WERI-Rb-1 (cell line): ENCODE data around the gene ENGASE.
A peak's percentile ranks its signal among the peaks of the same experiment; 100 is the strongest.

Experiments used
- DNase-seq: peaks from one replicate; pipeline ENCODE4 v3.0.0-alpha.2; 2020
- H3K27ac ChIP-seq: fragments of 250-450 bp; sonication (Bioruptor Pico); 2 replicates; pipeline ENCODE4 v1.5.1; 2020; ENCODE audit warnings: mild to moderate bottlenecking, moderate library complexity
- H3K27me3 ChIP-seq: fragments of 250-450 bp; sonication (Bioruptor Pico); 2 replicates; pipeline ENCODE4 v1.5.1; 2021; ENCODE audit warnings: mild to moderate bottlenecking, low read depth, moderate library complexity; ENCODE audit not compliant: insufficient read depth, severe bottlenecking
- H3K36me3 ChIP-seq: fragments of 250-450 bp; sonication (Bioruptor Pico); 2 replicates; pipeline ENCODE4 v1.5.1; 2020; ENCODE audit warnings: mild to moderate bottlenecking, moderate library complexity
- H3K4me3 ChIP-seq: 2 replicates; pipeline ENCODE4 v1.5.1; 2011; ENCODE audit warnings: low read depth, mild to moderate bottlenecking, control low read depth, low read length
- H3K9me3 ChIP-seq: fragments of 250-450 bp; sonication (Bioruptor Pico); 2 replicates; pipeline ENCODE4 v1.5.1; 2021; ENCODE audit warnings: mild to moderate bottlenecking, moderate library complexity; ENCODE audit not compliant: severe bottlenecking
- CTCF ChIP-seq: IDR thresholded peaks from 2 replicates; pipeline ENCODE4 v1.5.1; 2011; ENCODE audit warnings: low read depth, mild to moderate bottlenecking, control low read depth, inconsistent platforms, low read length

Gene ENGASE

GRCh38 chr17:79080761-79081290, 6.2 kb downstream of the ENGASE start:
- Histone ChIP-seq H3K27me3 (no peaks in the 10 kb centered on the region), H3K4me3 (no peak overlapping the region), H3K27ac (no peak overlapping the region), H3K36me3 (peaks cover 90% of the 10 kb centered on the region), H3K9me3 (no peaks in the 10 kb centered on the region)
- no peak for DNase-seq
- no peak for TF ChIP-seq CTCF

DNA sequence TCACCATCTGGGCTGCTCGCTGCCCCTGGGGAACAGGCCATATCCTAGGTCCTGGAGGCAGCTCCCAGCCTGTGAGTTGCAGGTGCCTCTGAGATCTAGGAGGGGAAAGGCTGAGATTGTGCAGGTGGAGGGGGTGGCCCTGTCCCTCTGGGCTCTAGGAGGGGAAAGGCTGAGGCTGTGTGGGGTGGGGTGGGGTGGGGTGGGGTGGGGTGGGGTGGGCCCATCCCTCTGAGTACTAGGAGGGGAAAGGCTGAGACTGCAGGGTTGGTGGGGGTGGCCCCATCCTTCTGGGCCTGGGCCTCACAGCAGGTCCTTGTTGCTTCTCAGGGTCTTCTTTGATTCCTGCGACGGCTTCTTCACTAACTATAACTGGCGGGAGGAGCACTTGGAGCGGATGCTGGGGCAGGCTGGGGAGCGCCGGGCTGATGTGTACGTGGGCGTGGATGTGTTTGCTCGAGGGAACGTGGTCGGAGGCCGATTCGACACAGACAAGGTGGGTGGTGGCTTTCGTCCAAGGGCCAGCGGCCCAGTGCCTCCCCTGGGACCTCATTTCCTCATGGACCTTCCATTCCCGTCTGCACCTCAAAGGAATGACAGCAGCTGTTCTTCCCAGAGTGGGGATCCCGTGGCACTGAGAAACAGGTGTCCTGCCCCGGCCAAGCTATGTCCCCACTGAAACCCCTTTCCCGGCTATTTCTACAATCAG, 7.1 kb downstream of the ENGASE start:
- Histone ChIP-seq H3K36me3 (peaks cover 89% of the 10 kb centered on the region), H3K9me3 (no peaks in the 10 kb centered on the region), H3K27ac (no peak overlapping the region; the same call in 1 of the 2 replicates), H3K27me3 (no peaks in the 10 kb centered on the region), H3K4me3 (no peak overlapping the region)
- no peak for DNase-seq
- TF ChIP-seq CTCF: no peak

DNA sequence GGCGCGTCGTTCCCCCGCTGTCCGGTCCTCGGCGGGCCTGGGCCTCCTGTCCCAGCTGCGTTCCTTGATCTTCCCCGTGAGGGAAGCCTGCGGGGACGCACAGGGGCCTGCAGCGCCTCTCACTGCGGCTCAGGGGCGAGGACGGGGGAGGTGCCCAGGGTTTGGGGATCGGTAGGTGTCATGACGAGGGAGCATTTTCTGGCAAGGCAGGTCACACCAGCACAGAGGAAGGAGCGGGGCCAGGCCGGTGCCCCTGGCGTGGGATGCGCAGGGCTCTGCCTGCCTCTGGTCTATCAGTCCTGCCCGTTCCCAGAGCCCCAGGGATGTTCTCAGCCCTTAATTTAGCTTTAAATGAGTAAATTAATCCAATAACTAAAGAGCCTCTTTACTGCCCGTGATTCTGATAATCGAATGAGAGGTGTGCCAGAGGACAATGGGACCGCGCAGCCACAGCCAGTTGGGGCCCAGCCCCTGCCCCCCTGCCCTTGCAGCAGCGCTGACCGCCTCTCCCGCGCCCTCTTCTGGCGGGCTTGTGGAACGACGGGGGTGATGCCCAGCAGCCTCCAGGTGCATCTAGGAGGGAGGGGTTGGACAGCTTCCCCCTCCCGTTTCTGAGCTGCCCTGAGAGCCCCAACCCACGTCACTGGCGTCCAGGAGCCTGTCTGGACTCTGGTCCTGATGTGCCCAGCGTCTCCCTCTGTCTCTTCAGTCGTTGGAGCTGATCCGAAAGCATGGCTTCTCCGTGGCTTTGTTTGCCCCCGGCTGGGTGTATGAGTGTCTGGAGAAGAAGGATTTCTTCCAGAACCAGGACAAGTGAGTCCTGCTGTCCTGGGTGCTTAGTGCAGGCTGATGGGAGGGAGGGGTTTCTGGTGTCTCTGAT, 7.9 kb downstream of the ENGASE start:
- DNase-seq: peak; percentile 86
- H3K27me3 ChIP-seq: no peaks in the 10 kb centered on the region
- peak; percentile 98 for TF ChIP-seq CTCF
- peak overlapping the region; percentile 7; the same call in 1 of the 2 replicates for H3K27ac ChIP-seq
- no peaks in the 10 kb centered on the region for H3K9me3 ChIP-seq
- H3K36me3 ChIP-seq: peaks cover 90% of the 10 kb centered on the region
- no peak overlapping the region for H3K4me3 ChIP-seq

GRCh38 chr17:79083191-79083971, 8.8 kb downstream of the ENGASE start:
- Histone ChIP-seq H3K27ac (no peak overlapping the region), H3K9me3 (no peaks in the 10 kb centered on the region), H3K36me3 (peaks cover 83% of the 10 kb centered on the region), H3K27me3 (no peaks in the 10 kb centered on the region), H3K4me3 (no peak overlapping the region)
- DNase-seq: no peak
- TF ChIP-seq CTCF: no peak

GRCh38 chr17:79084291-79085153, 9.9 kb downstream of the ENGASE start:
- no peak overlapping the region for H3K4me3 ChIP-seq
- peaks cover 76% of the 10 kb centered on the region for H3K36me3 ChIP-seq

More at GRCh38 chr17:79084291-79085153, 9.9 kb downstream of the ENGASE start:
- H3K27me3 ChIP-seq: no peaks in the 10 kb centered on the region
- H3K27ac ChIP-seq: no peak overlapping the region
- DNase-seq: peak; percentile 14
- no peak for TF ChIP-seq CTCF
- no peaks in the 10 kb centered on the region for H3K9me3 ChIP-seq
